SKM-1 treated with dmso at 0.1 percent for 144 hours (cell line): ENCODE results near the gene FAM222A.

Source experiments
- DNase-seq: peaks from one replicate; lab custom pipeline; 2025; ENCODE audit not compliant: unreplicated experiment; lab: John Stamatoyannopoulos, UW

Gene FAM222A

DNA sequence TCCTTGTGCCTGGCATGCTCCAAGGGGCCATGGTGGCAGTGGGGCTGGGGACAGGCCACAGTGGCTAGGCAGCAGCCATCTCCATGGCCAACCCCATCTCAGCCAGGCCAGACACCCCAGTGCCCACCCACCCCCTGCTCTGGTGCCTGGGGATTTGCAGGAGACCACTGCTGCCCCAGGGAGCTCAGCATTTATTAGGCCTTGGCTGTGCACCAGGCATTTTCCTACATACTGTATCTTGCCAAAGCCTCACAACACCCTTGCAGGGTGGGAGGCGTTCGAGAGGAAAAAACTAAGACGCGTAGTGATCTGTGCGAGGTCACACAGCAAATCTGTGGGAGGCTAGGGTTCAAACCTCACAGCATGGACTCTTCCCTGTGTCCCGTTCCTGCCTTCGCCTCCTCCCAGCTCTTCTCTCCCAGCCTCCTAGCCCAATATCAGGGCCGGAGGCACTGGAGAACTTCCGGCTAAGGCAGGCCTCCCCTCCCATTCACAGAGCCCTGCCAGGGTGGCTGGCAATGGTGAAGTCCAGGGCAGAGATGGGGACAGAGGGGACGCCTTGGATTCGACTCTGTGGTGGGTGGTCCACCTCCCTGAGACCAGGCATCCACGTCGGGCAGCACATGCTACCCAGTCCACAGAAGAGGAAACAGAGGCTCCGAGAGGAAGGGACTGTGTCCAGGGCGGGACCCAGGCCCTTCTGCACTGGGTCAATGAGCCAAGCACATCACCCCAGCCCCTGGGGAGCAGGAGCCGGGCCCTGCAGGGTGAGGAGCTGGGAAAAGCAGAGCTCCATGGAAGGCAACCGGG lies 57.4 kb downstream of the FAM222A start:
- DNase-seq, result no peak

DNA sequence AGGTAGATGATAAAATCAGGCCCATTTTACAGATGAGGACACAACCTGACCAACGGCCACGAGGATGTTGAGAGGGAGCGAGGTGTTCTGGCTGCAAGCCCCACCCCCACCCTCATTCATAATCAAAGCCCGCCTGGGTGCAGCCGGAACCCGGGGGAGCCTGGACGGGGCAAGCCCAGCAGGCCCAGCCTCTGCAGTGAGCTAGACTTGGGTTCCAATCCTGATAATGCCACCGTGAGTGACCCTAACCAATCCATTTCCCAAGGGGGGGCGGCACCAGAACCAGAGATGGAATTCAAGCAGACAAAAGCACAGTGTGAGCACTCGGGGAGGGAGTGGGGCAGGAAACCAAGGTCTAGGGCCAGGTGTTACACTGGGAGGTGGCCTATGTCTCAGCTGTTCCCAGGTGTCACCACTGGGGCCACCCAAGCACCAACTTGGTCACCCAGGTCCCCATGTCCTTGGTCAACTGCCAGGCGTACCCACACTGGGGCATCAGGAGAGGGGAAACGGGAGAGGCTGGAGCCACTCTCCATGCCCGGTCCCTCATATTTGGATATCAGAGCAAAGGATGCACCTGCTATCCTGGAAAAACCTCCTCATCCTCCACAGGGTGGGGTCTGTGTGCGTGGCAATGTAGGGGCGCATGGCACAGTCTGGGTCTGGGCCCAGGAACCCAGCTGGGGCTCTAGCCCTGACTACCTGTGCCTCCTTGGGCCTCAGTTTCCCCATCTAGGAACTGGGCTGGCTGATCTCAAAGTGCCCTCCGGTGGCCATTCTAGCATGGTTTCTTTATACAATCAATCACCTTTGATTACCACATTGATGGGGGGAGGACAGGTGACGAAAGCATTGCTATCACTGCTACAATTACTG lies 58.4 kb downstream of the FAM222A start:
- no peak for DNase-seq

DNA sequence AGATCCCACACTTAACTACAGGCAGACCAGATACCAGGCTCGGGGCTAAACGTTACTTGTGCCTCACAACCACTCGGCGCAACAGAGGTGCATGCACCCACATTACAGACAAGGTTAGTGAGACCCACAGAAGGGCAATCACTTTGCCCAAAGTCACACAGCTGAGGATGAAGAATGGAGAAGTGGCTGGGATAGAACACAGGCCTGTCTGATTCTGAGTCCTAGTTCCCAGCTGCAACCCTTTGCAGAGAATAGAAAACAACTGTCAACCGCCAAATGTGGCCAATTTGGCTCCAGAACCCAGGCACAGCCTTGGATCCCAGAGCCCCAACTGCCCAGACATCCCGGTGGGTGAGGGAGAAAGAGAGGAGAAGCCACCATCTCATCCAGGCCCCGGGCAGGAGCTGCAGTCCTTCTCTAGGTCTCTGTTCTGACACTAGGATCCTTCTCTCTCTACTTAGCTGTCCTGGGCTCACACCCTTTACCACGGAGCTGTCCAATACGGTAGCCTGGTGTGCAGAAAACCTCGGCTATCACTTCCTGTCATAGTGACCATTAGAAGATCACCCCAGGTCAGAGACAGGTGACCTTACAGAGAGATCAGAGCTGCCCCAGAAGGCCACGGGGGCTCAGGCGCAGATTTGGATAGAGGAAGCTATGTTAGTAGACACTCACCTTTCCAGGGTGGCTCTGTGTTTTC lies 59.1 kb downstream of the FAM222A start:
- no peak for DNase-seq

DNA sequence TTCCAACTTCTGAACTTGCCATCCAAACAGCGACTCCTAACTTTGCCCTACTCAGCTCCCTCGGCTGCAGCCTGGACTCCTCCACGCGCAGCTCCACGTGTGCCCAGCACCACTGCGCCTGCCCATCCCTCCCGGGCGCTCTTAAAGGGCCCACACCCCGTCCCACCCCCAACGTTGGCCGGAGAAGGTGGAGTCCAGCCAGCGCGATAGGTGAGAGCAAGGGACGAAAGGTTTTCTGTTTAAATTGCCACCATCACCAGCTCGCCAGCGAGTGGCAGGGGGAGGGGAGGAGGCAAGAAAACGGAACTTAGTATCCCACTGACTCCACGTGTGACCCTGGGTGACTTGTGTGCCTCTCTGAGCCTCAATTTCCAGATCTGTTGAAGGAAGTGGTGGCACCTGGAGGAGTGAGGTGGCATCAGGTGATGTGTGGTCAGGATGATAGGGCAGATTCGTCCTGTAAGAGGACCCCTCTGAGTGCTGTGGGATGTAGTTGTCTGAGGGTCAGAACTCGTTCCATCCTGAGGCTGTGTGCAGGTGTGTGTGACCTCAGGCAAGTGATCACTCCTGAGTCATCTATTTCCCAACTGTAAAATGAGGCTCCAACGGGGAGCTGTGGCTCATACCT lies 59.9 kb downstream of the FAM222A start:
- no peak for DNase-seq

DNA sequence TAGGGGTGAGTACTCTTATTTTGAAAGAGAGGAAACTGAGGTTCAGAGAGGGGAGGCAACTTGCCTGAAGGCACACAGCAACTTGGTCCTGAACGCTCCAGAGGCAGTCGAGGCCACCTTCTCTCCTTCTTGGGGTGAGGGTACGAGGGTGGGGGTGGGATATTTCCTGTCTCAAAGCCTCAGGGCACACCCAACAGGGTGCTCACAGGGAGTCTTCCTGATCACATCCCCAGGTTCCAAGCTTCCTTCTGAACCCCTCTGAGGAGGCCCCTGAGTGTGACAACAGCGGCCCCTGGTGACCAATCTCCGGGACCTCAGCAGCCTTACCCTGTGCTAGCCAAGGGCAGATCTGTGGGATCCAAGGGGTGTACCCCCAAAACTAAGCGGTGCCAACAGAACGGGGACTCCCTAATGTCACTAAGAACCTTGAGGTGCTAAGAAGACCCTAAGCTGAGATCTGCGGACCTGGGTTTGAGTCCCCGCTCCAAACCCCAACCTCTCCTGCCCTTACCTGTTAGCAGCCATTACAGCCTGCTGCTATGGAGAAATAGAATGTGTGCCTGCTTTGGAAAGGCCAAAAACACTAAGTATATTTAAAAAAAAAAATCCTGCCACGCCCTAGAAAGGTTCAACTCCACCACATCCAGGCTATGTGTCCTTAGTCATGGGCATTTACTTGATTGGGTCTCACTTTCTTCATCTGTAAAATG lies 61.7 kb downstream of the FAM222A start:
- DNase-seq, result peak; percentile 10

DNA sequence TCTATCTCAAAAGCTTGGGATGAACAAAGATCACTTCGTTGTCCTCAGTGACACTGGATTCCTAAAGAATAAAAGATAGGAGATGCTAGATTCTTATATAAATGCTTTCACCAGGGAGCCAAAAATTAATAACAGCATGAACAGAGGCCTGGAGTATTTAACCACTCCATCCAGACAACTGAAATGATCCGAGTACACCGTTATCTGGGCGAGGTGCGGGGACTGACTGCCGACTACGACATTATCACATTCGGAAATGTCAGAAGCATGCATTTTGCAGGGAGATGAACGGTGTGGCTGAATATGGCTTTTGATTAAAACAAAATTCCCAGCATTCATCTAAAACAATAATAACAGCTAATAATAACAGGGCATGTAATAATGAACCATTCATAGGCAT lies 63.0 kb downstream of the FAM222A start:
- no peak for DNase-seq

DNA sequence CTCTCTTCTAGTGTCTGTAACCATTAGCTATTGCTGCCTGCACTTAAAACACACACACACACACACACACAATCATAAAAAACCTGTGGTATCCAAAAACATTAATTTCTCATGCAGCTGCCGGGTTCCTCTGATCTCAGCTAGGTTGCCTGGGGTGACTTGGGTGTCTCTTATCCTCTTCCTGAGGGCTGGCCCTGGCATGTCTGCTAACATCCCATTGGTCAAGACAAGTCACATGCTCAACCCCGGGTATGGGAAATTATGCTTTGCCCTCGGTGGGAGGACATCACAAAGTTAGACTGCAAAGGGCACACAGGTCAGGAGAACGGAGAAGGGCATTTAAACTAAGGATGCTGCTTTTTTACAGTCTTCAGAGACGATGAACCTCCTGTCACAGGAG lies 63.9 kb downstream of the FAM222A start:
- DNase-seq, result no peak

DNA sequence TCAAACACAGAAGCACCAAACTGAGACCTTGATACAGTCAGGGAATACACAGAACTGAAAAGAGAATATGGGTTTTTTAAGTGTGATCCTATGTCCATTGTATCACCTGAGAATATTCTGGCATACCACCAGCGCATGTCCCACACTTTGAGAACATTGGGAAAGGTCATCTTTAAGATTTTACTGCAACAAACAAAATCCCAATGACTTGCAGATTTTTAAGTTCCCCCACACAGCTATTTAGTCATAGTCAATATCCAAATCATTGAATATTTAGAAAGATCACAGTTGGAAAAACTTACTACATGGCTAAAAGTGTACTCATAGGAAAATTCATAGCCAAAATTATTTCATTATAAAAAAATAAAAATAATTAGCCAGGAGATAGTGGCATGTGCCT lies 65.1 kb downstream of the FAM222A start:
- no peak for DNase-seq

DNA sequence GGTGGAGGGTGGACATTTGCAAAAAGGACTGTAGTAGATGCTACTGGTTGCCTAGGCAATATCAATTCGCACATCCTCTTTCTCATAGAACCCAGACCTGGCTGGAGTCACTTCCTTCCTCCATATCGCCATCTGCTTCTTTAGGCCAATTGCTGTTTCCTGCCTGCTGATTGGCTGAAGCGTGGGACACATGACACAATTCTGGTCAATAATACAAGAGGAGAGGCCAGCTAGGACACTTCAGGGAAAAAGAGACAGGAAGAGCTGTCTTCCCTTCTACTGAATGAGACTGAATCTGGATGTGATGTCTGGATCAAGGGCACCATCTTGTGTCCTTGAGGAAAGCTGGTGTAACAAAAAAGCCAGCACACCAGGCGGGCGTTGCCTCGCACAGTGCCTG lies 65.8 kb downstream of the FAM222A start:
- DNase-seq, result peak; percentile 12

DNA sequence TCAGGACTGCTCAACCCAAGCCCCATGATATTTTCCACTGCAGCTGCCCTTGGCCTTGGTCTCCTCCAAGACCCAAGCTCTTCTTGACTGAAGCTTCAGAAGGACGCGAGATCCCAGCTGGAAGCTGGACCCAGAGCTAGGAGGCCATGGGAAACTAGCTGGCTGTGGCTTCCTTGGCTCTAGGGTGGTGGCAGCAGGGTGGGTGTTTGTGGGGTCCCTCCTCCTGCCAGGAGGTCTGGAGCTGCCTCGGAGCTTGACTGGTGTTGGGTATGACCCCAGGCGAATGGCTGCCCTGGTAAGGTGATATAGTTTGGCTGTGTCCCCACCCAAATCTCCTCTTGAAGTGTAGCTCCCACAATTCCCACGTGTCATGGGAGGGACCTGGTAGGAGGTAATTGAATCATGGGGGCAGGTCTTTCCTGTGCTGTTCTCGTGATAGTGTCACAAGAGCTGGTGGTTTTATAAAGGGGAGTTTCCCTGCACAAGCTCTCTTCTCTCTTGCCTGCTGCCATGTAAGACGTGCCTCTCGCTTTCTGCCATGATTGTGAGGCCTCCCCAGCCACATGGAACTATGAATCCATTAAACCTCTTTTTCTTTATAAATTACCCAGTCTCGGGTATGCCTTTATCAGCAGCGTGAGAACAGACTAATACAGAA lies 68.2 kb downstream of the FAM222A start:
- DNase-seq, result no peak

DNA sequence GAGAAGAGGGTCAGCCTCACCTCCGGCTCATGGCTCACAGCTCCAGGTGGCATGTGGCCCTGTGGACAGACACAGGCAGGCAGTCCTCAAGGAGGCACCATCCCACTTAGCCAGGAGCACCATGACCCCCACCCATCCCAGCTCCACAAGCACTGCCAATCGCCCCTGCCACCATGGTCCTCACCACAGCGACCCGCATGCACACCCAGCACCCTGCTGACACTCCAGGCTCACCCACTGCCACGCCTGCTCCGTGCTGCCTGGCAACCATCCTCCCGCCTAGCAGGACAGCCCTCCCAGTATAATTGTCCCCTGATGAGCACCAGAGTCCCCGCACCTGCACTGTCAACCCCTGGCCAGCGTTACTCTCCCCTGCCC lies 68.7 kb downstream of the FAM222A start:
- DNase-seq, result no peak

DNA sequence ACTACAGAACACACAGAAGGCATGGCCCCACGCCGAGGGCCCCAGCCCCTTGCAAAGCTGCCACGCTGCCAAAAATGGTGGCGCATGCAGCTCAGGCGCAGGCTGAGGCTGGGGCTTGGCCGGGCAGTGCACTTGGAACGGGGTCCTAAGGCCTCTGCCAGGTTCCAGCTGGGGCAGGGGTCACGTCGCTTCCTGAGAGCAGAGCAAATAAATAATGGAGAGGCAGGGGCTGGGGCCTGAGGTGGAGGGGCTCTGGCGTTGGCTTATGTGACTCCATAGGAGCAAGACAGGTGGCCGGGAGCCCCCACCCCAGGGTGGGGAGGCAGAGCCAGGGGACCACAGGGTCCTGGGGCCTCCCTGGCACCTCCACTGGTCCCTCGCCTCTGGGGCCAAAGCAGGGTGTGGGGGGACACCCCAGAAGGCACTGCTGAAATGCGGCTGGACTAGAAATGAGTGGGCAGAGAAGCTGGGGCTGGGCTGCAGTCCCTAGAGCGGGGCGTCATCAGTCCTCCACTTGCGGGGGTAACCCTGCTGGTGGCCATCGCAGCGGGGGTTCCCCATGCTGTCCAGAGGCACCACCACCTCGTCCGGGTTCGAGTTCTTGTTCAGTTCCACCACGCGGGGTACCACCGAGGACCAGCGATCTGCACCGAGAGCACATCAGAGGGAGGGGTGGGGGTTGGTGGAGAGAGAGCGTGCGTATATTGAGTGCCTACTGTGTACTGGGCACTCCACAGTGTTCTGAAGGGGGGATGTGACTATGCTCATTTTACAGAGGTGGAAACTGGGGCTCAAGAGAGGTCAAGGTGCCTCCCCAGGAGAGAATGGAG lies 69.7 kb downstream of the FAM222A start:
- DNase-seq, result no peak

DNA sequence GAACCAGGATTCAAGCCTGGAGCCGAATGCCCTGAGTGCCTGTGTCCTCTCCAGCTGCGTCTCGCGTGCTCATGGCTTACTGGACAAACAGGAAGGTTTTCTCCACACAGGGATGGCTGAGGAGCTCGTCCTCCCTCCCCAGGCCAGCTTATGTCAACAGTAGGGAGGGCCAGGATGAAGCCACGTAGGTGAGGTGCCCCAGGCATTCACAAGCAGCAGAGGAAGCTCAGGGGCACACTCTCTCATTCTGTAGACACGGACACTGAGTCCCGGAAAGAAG lies 70.3 kb downstream of the FAM222A start:
- DNase-seq, result no peak

DNA sequence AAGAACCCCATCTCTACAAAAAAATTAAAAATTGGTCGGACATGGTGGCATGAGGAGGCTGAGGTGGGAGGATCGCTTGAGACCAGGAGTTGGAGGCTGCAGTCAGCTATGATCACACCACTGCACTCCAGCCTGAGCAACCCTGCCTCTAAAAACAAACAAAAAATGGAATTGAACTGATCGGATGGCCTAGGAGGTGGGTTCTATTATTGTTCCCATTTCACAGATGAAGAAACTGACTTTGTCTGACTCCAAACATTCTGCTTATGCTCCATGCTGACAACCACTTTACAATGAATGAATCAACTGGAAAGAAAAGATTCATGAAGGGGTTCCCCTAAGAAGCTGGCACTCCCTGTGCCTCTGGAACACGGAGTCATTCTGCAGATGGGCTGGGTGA lies 72.2 kb downstream of the FAM222A start:
- DNase-seq, result no peak

DNA sequence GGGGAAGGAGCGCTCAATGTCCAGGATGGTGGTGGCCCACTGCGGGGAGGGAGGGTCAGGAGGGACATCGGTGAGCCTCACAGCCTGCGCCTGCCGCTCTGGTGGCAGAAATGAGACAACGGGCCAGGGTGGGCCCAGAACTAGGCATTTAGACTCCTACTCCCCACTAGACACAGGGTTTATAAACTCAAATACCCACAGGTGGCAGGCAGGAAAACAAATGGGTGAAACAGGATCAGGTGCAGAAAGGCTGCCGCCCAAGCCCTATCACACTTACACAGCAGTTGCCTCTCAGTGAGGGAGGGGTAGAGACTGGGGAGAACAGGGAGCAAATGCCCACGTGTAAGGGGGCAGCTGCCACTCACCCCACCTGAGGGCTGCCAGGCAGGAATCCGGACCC lies 73.2 kb downstream of the FAM222A start:
- no peak for DNase-seq

DNA sequence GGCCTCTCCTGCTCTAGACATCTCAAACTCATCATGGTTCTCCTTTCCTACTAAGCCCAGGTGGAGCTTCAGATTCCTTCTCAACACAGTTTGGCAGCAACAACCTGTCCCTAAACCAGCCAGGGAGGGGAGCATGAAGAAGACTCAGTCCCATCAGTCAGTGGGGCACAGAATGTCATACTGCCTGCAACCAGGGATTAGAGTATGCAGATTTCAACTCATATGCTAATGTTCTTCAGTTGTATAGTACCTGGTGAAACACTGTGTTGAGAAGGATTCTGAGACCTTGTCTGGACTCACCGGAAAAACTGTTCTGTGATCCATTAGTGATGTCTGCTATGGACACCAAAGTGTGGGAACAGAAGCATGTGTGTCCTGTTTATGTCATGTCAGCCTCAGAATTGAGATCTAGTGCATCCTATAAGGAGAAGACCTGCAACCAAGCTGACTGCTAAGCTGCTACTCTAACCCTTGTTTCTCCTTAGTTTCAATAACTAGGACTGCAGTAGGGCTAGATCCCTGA lies 76.0 kb downstream of the FAM222A start:
- no peak for DNase-seq

DNA sequence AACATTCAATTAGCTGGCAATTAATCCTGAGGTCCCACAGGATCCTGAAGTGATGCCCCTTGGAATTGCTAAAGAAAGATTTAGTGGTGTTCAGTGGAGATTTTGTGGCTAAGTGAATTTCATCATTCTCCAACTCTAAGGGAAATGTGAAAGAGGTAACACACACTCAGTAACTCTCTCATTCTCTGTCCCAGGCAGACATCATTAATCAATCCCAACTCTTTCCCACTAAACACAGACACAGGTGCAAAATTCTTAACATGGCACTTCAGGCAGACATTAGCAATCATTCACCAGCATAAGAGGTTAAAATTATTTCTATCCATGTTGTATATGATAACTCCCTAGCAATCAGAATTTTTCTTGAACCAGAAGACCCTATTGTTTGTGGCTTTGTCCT lies 79.4 kb downstream of the FAM222A start:
- DNase-seq, result no peak

DNA sequence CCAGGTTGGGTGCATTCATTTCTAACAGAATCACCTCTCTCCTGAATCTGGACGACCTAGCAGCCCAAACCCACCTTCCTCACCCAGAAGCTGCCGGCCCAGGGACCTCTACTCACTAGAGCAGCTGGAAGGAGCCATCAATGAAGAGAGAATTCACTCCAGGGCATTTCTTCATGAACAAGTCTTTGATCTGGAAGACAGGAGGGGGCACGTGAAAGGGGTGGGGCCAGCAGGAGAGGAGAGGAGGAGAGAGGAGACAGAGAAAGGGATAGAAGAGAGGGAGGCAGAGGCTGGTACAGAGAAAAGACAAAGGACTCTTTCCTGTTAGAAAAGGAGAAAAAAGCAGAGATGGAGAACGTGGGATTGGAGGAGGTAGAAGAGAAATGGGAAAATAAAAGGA lies 79.8 kb downstream of the FAM222A start:
- no peak for DNase-seq

DNA sequence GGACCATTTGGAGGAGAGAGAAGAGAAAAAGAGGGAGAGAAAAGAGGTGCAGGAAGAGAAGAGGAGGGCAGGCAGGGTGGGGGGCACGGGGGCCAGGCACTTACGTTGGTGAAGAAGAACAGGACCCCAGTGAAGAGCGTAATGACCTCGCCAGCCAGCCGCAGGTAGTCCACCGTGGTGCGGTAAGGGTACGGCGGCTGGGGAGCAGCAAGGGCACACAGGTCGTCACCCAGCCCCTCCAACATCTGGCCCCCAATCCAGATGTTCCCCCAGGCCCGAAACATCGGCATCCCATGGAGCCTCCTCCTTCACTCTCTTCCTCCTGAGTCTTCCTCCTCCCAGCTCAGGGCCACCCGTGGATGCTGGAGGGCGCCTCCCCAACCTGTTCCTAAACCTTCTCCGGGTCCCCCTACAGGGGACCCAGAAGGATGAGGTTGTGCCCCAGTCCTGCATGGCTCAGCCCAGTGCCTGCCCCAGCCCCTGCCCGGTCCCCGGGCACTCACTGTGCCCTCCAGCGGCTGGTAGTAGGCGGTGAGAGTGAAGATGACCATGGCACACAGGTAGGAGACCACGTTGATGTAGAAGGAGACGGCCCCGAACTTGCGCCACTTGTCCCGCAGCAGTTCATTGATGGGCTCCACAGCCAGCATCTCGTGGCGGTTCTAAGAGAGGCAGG lies 80.3 kb downstream of the FAM222A start:
- no peak for DNase-seq
